Amniotic stem cell (primary cell): ENCODE results near the gene SMOC1.

Experiments used
- DNase-seq: peaks from one replicate; lab custom pipeline; 2025; lab: John Stamatoyannopoulos, UW

The SMOC1 gene

DNA sequence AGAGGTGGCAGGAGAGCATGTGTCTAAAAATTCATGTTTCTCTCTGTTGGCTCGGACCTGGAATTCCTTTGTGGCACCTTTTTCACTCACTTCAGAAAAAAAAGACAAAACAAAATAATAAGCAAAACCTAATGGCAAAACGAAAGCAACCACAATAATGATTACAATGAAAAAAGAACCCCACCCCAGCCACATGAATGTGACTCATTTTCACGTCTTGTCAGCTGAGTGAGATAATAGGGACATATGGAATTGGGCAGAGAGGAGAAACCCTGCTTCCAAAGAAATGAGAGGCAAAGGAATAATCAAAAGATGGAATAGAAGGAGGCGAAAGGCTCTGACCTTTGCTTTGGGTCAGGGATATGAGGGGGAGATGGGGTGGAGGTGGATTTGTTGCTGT is 166.1 kb downstream of the SMOC1 start:
- no peak for DNase-seq

DNA sequence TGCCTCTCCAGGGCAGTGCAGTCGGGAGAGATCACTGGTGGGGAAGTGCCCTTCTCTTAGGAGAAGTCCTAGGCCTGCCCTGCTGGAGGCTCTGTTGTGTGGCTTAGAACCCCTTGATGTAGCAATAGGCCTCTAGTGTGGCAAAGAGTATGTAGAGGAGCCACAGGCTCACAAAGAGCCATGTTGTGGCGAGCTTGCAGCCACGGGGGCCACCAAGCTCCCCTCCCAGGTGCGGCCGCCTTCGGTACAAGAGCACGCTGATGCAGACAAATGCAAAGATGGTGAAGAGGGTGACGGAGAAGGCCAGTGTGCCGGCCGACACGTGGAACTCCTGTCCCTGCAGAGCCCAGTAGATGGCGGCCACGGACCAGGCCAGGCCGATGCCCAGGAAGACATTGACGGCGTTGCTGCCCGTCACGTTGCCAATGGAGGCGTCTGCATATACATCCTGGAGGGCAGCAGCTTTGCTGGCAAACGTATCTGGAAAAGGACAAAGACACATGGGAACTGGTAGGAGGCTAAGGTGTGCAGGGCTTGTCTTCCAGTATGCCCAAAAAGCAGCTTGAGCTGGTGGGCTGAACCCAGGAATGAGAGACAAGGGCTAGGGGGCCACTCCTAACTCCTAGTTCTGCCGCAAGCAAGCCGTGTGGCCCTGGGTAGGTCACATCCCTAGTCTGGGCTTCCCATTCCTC is 166.8 kb downstream of the SMOC1 start:
- DNase-seq, result no peak

DNA sequence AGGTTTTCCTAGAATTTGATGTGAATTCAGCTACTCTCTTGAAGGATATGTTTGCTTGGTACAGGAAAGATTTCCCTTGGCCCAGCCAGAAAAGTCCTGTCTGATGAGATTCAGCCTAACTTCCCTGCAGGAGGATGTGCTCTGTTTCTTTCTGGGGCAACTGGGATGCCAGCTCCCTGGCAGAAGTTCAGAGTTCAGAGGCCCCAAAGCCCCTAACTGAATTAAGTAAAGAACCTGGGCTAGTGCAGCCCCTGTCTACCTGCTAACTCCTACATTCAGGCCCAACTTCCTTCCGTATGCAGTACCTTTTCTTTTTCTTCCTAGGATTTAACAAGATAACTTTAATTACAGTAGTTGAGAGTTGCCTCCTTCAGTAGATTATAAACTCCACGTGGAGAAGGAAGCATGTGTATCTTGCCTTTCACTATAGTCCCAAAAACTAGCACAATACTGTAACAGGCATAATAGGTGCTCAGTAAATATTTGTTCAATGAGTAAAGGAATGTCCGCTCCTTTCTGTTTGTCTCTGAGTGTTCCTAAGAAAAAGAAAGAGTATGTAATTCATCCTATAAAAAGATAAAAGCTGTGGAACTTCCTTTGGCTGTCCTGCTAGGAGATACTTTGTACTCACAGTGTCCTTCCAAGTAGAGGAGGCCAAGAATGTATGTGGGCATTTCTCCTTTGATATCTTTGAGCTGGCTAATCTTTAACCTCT is 168.5 kb downstream of the SMOC1 start:
- DNase-seq, result no peak

DNA sequence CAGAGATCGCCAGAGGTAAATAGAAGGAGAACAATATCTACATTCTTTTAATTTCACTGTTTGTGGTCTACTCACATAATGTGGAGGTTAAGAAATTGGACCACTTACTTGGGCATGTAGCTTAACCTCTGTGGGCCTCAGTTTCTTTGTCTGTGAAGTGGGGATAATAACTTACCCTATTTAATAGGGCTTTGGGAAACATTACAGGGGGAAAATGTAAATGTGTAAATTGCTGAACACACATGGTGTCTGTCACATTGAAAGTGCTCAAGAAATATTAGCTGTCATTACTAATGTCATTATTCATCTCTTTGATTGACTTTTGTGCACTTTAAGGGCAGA is 169.1 kb downstream of the SMOC1 start:
- no peak for DNase-seq

DNA sequence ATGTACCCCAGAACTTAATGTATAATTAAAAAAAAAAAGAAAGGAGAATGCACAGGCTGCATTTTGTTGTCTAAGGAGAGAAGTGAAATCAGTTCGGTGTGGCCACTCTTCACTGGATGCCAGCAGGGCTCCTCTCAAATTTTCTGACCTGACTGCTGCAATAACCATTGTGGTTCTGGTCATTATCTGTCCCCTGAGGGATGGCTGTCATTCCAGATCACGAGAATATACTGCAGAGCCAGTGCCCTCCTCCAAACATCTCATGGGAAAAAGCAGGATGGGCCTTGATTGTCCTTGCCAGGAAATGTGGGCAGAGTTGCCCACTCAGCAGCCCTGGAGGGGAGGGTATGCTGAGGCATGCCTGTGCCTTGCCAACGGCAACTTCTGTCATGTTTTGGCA is 170.4 kb downstream of the SMOC1 start:
- no peak for DNase-seq

DNA sequence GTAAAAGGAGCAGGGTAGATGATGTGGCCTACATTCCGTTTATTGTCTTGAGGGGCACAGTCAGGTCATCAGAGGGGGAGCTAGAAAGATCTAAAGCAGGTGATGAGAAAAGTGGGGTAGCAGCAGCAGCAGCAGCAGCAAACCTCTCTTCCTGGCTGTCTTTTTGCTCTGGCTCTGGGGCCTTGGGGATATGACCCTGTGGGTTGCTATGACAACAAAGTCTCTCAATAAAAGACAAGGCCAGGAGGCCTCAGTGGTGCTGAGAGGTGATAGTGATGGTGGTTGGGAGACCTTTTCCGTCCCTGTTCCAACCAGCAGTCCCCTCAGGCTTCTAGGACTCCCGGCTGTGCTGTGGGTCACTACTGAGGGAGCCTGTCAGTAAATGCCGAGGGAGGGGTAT is 170.9 kb downstream of the SMOC1 start:
- no peak for DNase-seq

DNA sequence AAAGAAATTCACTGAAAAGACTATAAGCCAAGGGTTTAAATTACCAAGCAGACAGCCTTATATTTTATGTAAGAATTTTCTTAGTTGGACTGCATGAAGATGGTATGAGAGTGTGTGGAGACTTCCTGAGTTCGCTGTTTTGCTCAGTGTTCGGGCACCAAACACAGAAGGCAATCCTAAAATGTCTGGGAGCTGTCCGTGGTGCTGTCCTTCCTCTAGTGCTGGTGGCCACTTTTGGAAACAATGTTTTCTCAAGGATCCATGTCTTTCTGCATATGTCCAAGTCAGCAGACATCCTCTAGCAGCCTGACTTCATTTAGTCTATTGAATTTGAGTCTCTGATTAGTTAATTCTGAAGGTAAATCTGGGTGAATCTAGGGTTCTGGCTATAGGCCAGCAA is 173.8 kb downstream of the SMOC1 start:
- no peak for DNase-seq

DNA sequence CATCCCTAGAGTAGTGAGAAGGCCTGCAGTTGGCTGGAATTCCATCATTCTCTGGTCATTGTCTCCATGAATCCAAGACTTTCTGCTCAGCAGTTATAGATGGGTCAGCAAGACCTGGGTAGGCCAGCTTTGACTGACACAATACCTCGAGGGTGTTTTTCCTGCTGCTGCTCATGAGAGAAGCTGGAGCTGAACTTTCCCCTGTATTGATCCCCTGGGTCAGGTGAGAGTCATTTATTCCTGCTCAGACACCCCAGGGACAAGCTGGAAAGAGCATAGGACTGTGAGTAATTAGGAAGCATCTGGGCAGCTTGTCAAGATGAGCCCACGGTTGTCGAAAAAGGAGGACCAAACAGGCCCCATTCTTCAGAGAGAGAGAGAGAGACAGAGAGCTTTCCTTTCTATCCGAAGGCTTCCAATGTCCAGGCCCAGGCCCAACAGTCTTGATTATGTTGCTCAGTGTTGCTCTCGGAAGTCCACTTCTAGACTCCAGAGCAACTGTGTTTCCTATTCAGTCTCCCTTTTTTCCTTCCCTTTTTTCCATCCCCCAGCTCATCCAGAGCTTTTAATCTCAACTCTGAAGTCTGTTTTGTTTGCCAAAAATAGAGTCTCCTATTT is 178.4 kb downstream of the SMOC1 start:
- DNase-seq, result no peak

DNA sequence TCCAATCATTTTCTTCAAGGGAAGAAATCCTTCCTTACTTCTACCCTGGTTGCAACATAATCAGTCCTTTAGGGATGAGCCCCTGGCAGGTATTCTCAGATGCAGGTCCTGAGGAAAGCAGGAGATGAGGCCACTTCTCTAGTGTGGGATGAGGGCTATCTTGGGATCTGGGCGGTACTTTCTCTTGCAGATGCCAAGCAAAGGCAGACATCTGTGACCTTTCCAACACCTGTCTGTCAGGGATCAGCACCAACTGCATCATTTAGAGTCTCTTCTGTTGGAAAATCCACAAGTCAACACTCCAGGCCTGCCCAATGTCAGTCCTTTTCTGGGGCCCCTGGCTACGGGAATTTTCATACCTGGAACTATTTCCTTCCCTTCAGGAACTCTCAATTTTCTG is 180.3 kb downstream of the SMOC1 start:
- no peak for DNase-seq

DNA sequence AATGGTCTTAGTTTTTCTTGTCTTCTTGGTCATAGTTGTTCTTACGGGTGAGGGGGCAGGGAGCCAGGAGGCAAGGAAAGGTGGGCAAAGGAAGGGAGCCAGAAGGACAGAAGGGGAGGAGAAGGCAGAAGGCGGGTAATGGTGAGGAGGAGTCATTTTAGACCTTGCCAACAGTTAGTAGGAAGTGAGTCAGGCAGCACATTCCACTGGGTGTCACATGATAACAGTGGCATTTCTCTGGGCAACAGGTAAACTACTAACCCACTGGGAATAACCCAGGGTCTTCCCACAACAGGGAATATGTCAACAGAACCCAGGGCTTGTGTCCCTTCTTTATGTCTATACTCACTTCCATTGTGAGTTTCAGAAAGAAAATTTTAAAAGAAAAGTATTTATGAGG is 181.9 kb downstream of the SMOC1 start:
- DNase-seq, result no peak

DNA sequence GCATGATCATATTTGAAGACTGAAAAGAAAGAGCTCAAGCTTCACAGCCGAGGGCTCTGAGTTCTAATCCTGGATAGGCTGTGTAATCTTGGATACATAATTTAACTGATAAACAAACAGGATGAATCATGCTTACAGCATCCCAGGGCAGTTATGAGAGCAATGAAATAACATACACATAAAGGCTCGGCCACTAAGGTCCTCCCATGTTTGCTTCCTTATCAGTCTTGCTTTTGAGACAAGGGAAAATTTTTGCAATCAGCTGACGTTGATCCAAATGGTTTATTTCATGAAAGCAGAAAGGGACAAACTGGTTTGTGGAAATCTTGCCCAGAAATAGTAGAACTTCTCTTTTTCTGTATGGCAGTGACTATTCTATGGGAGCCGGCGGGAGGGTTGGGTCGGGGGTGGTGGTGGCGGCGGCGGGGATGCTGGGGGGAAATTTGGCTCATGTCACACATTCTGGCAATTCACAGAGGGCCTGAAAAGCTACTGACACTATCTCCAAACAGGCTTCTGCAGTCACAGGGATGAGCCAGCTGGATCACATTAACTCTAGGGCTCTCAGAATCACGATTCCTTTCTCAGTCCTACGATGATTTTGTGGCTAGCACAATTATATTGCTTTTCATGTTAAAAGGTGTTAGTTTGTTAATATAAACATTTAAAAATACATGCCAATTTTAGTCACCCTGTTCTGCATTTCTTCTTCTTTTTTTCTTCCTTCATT is 185.1 kb downstream of the SMOC1 start:
- DNase-seq, result no peak

DNA sequence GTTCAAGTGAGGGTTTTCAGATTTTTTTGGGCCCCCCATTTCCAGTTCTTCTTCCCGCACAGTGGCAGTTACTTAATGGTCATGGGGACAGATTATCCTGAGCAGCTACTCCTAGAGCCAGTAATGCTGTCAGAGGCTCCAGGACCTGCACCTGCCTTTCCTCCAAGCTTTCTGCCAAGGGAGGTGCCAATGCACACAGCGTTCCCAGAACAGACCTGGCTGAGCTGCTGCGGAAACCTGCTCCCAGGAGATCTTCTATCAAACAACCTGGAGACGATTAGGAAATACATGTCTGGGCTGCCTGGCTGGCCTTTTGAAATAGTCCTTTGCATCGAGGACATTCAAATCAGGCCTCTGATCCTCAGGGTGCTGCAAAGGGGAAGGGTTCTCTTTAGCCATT is 188.6 kb downstream of the SMOC1 start:
- no peak for DNase-seq

DNA sequence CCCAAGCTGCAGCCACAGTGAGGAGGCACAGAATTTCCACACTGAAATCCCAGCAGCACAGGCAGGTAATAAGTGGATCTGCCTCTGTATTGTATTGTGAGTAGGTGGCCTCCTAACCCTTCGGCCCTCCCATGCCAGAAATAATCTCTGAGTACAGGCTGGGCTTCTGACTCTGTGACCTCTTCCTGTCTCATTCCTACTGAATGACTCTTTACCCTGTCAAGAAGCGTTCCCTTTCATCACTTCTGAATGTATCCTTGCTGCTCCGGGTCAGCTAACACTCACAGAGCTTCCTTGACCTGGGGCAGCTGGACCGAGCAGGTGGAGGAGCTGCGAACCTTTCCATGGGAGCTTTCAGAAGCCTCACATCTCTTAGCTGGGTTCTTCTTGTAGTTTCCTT is 190.0 kb downstream of the SMOC1 start:
- DNase-seq, result no peak

DNA sequence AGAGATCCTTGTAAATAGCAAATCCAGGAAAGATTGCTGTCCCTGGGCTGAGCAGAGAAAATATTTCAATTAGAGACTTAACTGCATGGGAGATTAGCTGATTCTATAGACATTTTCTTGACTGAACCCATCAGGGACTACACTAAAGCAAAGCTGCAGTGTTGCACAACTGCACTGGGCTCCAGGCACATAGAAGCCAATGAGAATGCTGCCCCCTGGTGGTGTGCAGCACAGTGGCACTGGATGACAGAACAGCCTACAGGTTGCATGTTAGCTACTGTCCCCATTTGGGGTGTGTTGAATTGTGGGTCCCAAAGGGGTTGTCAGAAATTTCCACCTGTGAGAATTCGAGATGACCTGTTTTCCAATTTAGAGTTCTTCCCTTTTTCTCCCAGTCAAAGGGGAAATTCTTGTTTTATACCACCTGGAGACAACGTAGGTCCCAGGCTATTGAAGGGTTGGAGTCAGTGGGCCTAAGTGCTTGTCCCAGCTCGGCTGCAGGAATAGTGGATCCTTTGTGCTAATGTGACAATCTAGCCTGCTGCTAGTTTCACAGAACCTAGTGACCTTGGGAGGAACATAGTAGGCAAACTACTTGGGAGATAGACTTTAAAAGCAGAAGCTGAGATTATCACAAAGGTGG is 194.8 kb downstream of the SMOC1 start:
- no peak for DNase-seq

DNA sequence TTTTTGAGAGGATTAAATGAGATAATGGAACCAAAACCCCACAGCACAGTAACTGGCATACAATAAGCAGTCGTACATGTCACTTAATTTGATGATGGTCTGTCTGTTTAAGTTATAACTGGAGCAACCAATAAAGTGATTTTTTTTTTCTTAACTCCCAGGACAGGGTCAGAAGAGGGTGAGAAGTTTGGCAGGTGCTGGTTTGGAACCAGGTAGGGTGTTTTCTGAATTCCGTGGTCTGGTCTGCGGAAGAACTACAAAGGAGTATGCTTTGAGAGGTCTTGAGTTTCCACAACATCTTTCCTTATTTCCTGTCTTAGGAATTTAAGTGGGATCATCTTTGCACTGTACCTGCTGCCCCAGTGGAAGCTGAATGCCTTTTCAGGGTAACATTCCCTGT is 197.8 kb downstream of the SMOC1 start:
- no peak for DNase-seq

DNA sequence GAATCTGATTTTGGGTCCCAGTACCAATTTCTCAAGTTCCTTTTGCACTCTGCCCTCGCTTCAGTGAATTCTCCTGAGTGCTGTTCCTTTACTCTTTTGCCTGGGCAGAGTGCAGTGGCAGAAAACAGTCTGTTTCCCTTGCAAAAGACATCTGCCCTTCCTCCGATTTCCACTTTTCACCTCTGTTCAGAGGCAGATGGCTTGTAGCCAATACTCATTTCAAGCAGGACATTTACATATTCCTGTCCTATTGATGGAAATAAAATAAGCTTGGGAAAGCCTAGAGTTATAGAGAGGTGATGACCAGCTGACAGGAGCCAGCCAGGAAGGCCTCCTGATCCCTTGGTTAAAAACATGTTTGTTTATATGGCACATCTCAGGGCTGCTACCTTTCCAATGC is 198.5 kb downstream of the SMOC1 start:
- no peak for DNase-seq

DNA sequence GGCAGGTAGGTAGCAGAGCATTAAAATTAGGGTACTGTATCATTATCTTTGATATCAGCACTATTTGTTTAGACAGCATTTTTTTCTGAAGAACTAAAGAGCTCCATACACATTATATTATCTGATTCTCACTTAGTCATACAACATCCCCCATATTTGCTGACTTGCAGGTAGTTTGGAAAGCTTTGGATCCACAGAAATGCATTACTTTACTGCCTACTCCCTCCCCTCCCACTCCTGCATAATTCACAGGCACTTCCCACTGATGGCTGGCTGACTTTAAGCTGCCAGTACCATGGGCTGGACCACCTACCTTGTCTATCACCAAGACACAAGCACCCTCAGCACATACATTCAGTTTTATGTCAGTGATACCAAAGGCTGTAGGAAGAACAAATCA is 199.1 kb downstream of the SMOC1 start:
- DNase-seq, result no peak

DNA sequence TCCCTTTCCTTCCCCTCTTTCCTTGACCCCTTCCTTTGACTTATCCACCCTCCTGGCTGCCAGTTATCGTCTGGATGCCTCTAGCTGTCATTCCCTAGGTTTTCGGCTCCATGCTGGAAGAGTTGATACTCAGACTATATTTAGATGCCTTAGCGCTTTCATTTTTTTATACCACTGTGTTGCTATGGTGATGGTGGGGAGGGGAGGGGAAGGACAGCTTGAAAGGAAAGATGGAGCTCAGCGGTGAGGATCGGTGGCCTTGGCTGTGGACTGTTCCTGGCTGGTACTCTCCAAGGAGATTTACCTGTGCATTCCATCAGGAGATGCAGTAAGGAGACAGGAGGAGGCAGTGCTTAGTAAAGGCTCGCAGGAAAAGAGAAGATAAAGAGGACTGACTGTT is 200.9 kb downstream of the SMOC1 start:
- no peak for DNase-seq
